CD4-positive, alpha-beta T cell treated with Interleukin-2 at 100 ng/mL for 4 hours (primary cell): Measurements from ENCODE around the gene CDCP1.
"Not testable (repeated sequence)": the region's sequence is repeated elsewhere in the genome, so short reads cannot be mapped to it uniquely, and the experiment has no call there.

Experiments used
- DNase-seq: peaks from one replicate; pipeline ENCODE4 v3.0.0-alpha.2; 2020; ENCODE audit warnings: low spot score

Gene CDCP1

DNA sequence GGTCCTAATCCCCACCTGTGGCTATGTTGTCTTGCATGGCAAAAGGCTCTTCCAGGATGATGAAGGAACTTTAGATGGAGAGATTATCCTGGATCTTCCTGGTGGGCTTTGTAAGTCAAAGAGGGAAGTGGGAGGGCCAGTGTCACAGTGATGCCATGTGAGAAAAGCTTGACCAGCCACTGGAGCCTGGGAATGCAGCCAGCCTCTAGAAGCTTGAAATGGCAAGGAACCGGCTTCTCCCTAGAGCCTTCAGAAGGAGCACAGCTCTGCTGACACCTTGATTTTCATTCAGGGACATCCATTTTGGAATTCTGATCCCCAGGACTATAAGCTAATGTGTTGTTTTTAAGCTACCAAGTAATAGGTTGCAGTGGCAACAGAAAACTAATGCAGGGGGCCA is 61.8 kb downstream of the CDCP1 start:
- no peak for DNase-seq

DNA sequence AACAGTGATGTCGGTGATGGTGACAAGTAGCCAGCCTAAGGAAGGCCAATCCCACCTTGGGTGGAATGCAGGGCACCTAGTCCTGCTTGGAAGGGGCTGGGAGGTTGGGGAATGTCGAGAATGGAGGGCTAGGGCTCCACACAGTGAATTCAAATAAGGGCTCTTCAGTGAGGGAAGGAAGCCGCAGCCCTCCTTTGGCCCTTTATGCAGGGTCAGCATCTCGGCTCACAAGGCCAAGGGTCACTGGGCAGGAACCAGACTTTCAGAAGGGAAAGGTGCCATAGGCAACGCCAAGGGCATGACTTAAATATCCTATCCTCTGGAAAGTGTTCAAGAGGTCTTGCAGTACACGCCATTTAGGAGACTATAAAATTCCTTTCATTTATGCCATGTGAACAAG is 63.2 kb downstream of the CDCP1 start:
- DNase-seq = no peak

DNA sequence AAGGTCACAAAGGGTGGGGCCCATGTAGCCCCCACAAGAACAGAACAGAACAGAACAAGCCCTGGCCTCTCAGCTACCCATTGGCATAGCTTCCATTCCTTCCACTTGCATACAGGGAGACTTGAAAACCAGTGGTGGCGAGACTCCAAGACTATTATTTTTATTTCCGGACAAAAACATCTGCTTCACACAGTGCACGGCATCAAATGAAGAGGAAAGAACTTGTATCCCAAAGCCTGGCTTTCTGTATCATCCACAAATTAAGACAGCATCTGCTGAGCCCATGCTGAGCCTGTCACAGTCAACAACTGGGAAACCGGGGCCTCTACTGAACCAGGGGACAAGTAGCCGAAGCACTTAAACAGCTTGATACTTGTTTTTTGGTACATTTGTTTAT is 64.0 kb downstream of the CDCP1 start:
- DNase-seq = no peak

DNA sequence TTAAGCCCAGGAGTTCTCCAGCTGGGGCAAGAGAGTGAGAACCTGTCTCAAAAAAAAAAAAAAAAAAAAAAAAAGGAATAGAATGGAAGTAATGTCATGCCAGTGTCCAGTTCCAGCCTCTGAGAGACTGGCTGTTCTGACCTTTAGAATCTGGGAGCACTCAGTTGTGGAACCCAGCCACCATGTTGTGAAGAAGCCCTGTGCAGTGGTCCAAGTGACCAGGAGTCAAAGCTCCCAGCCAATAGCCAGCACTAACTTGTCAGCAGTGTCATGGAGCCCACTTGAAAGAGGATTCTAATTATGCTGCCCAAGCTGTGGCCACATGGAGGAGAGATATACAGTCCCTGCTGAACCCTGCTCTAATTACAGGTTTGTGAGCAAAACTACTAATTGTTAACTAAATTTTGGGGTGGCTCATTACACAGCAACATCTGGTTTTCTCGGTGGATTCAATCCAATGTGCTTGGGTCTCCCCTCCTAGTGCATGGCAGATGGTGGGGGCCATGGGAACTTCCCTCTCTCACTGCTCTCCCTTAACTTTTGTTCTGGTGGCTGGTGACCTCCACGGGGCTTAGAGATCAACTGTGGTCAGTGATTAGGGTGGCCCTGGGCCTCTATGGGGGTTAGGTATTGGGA is 64.6 kb downstream of the CDCP1 start:
- DNase-seq = no peak

DNA sequence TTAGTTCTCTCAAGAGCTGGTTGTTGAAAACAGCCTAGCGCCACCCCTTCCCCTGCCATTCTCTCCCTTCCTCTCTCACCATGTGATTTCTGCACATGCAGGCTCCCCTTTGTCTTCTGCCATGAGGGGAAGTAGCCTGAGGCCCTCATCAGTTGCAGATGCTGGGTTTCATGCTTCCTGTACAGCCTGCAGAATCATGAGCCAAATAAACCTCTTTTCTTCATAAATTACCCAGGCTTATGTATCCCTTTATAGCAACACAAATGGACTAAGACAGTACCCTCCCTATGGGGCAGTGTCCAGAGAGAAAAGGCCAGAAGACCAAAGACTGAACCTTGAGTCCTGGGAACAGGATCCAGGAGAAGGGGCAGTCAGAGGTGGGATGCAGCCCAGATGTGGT is 65.4 kb downstream of the CDCP1 start:
- no peak for DNase-seq

DNA sequence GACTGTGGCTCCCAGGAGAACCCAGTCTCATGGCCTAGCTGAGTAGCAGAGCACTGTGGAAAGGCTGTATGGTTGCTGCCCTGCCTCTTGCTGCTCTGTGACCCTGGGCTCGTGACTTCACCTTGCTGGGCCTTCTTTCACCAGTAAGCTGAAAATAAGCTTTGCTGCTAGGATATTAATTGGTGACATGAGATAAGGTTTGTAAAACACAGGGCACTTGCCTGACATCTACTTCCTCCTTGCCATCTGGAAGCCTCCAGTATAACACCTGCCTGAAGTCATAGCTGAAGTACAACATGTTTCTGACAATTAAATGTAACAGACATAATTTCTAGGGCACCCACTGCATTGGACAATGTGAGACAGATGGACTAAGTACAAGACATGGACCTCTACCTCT is 66.5 kb downstream of the CDCP1 start:
- DNase-seq = no peak

DNA sequence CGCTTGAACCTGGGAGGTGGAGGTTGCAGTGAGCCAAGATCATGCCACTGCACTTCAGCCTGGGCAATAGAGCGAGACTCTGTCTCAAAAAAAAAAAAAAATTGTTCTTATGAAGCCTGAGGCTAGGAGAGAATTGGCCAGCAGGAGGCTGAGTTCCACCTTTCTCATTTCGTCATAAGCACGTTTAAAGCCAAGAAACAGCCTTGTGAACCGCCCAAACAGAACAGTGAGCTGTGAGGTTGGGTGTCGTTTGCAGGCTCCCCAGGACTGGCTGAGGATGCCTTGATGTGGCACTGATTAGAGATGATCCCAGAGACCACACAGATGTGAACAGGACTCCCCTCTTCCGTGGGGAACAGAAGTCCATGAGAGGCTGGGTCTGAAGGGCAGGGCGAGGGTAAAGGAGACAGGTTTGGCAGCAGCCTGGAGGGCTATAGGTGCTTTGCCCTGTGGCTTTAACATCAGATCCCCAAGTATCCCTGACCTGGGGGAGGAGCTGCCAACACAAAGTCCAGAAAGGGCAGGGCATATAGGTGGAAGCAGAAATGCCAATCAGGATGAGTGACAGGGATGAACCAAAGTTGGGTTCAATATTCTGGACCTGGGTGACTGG is 67.2 kb downstream of the CDCP1 start:
- no peak for DNase-seq

DNA sequence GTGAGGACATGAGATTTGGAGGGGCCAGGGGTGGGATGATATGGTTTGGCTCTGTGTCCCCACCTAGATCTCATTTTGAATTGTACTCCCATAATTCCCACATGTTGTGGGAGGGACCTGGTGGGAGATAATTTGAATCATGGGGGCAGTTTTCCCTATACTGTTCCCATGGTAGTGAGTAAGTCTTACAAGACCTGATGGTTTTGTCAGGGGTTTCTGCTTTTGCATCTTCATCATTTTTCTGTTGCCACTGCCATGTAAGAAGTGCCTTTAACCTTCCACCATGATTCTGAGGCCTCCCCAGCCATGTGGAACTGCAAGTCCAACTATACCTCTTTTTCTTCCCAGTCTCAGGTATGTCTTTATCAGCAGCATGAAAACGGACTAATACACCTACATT is 67.9 kb downstream of the CDCP1 start:
- DNase-seq = not testable (repeated sequence)

DNA sequence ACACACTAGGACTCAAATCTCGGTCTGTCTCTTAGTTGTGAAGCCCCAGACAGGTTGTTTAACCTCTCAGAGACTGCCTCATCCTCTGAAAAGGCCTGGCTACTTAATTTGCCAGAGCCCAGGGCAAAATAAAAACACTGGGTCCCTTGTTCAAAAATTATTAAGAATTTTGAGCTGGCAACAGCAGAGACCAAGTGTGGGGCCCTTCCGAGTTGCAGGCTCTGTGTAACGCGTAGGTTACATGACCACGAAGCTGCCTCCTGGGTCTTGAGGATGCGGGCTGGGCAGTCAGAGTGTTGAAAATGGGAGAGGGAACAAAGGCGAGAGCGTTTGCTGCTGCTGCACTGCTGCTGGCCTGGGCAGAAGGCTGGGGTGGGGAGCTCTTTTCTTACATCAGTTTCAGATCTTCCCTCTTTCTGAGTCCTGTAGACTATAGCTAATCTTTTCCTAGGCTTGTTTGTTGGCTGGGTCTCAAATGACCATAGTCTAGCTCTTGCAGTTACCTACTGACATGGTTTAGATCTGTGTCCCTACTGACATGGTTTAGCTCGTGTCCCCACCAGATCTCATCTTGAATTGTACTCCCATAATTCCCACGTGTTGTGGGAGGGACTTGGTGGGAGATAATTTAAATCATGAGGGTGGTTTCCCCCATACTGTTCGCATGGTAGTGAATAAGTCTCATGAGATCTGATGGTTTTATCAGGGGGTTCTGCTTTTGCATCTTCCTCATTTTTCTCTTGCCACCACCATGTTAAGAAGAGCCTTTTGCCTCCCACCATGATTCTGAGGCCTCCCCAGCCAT is 70.2 kb downstream of the CDCP1 start:
- no peak for DNase-seq

DNA sequence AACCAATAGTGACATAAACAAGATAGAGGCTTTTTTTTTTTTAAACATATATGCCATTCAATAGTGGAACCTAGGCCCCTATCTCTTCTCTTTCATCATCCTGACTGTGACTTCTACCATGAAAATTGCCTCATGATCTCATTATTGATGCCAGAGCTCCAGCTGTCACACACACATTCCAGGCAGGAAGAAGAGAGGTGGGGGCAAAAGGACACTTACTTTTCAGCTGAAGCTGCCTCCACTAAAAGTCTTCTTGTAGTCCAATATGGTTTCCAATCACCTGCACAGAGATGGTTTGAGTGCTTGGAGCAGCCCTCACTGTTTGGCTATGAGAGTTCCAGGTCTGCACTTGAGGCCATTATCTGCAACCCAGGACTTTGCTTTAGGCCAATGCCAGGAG is 75.1 kb downstream of the CDCP1 start:
- DNase-seq = no peak

DNA sequence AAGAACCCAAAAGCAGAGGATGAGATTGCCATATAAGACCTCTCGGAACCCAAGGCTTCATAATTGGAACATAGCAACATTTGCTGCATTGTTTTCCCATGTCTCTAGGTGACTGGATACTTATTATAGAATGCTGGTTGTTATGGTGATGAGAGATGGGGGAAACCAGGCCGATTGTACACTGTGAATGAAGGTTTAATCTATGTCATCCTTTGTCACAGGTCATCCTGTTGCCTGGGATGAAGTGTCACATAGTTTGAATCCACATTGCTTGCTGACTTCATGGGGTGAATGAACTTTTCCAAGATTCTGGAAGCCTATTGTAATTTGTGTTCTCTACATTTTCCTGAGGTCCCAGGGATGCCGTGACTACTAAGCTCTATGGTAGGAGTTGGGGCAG is 78.2 kb downstream of the CDCP1 start:
- DNase-seq = no peak

DNA sequence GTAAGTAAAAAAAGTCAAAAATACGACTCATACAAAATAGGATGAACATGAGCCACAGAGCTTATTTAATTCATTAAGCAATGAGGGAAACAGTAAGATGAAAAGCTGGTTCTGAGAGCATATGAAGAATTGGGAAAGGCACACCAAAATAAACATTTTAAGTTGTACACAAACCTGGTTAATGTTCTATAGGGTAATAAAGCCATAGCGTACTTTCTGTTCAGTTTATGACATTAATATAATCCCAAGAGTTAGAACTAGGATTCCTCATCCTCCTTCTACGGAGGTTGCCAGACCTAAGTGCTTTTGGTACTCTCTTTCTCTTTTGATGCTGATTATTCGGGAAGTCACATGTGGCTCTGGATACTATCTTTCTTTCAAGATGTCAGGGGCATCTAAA is 78.7 kb downstream of the CDCP1 start:
- no peak for DNase-seq

DNA sequence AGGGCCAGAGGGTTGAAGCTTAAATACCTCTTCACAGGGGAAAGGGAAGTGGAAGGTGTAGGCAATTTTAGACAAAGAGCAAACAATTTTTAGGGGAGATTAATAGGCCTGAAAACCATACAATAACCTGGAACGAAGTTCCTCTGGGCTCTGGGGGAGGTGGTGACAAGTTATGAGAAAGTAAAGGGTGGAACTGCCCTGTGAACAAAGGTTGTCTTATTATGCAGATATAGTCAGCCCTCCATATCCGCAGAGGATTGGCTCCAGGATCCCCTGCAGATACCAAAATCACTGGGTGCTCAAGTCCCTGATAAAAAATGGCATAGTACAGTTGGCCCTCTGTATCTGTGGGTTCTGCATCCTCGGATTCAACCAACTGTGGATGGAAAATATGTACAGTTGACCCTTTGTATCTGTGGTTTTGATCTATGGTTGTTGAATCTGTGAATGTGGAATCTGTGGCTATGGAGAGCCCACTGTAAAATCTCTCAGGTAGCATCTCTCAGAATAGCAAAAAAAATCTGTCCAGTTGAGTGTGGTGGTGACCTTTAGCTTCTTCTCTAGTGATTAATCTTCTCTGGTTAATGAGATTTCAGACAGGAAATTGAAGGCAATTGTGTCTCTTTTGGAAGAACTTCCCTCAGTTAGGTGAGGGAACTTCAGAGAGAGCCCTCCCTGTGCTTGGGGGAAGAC is 79.9 kb downstream of the CDCP1 start:
- no peak for DNase-seq

DNA sequence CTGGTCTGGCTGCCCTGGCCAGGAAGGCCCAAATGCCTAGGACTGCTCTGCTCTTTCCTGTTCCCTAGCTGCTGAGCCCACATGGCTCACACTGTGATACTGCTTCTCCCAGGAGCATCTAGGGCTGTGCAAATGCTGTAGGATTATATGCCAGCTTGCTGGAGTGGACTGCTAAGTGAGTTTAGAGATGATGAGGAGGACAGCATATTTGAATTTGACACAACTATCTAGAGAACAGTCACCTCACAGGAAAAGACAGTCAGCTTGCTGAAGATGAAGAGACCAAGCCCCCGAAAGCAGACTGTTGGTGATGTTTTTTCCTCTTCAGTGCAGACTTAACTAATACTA is 80.8 kb downstream of the CDCP1 start:
- no peak for DNase-seq

DNA sequence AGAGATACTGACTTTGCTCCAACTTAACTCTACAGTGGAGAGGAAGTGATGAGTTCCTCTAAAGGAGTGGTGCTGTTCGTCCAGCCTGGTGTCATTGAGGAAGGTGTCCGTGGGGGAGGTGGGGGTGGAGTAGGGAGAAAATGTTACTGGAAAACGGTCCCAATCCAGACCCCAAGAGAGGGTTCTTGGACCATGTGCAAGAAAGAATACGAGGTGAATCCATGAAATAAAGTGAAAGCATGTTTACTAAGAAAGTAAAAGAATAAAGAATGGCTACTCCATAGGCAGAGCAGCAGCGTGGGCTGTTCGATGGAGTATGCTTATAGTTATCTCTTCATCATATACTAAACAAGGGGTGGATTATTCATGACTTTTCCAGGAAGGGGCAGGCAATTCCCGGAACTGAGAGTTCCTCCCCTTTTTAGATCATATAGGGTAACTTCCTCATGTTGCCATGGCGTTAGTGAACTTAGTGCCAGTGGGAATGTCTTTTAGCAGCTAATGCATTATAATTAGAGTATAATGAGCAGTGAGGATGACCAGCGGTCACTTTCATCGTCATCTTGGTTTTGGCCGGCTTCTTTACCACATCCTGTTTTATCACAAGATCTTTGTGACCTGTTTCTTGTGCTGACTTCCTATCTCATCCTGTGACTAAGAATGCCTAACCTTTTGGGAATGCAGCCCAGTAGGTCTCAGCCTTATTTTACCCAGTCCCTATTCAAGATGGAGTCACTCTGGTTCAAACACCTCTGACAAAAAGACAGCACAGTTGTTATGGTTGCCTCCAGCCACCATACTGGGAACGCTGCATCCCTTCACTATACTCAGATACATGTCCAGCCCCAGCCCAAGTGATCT is 81.4 kb downstream of the CDCP1 start:
- peak; percentile 70 for DNase-seq

DNA sequence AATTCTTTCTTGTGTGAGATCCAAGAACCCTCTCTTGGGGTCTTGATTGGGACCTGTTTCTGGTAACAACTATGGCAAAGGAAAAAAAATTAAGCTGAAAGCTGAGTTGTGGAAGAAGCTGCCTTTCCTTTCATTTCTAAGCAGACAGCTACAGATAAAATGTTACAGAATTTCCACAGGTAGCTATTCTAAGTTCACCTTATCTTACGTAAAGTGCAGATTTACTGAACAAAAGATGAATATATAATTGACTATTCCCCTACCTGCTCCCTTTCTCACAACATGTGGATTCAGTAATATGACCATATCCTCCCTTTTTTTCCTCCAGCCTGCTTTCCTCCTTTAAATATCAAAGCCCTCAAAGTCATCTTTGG is 83.5 kb downstream of the CDCP1 start:
- no peak for DNase-seq

DNA sequence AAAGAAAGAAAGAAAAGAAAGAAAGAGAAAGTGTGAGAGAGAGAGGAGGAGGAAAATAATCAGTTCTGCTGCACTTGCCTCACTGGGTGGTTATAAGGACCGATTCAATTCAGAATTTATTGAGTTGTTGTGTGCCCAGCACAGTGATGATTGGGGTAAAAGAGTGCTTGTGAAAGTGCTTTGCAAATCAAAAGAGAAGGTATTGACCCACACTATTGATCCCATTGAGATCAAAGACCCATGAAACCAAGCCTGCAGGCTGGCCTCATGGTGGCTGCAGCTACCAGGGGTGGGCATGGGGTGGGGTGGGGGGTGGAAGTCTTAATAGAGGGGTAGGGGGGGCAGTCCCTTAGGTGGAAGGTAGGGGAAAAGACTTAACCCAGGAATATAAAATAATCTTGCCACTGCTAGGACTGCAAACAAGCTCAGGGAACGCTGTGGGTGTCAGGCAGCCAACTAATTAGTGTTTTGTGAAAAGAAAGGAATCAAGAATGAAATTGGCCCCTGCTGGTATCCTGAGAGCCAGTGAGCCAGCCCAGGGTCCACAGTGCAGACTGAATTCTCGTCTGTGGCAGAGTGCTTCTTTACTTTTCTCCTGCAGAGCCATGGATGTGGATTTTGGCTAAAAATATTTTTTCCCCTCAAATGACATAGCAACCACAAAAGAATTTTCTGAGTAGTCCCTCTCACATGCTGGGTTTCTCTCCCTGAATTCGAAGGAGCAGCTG is 85.8 kb downstream of the CDCP1 start:
- no peak for DNase-seq

DNA sequence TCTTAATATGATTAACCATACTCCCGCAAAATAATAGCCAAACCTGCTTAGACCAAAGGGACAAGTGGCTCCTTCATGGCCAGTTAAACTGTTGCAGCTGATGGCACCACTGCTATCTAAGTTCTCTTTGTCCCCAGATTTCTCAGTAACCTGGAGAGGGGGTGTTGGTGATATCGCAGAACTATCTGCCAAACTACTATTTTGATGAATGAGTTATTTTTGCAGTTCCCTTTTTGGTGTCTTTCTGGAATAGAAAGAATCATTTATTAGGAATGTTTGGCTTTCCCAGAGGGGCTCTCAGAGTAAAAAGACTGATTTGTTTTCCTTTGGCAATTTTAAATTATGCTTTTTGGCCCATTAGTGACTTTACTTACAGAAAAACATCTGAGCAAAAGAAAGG is 87.0 kb downstream of the CDCP1 start:
- DNase-seq = no peak

DNA sequence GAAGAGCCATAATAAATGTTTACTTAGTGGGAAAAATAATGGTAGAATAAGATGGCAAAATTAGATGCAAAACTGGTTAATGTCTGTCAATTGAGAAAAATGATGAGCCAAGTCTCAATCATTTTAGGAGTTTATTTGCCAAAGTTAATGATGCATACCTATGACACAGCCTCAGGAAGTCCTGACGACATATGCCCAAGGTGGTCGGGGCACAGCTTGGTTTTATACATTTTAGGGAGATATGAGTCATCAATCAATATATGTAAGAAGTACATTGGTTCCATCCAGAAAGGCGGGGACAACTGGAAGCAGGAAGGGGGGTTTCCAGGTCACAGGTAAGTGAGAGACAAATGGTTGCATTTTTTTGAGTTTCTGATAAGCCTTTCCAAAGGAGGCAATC is 88.6 kb downstream of the CDCP1 start:
- no peak for DNase-seq

DNA sequence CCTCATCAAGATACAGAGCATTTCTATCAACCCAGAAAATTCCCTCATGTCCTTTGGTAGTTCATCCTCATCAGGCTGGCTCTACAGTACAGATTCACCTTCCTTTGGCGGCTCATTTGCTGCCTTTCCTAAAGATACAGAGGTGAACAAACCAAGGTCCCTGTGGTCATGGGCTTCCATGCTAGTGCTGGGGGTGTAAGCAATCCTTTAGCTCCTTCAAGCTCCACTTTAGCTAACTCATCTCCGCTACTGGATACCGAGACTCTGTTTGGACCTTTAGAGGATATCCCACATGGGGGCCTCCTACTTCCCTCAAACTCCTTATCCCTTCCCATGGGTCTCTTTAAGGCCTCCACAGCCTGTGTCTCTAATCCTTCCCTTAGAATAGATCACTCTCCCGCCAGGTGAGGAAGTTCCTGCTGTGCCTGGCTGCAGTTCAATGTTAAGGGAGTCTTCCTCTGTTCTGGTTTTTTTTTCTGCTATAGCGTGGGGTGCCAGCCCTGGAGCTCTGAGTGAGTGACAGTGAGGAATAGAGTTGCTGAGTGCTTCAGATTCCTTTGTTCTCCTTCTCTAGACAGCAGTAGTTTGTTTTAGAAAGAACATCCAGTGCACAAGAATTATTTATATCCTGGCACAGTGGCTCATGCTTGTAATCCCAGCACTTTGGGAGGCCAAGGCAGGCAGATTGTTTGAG is 89.4 kb downstream of the CDCP1 start:
- no peak for DNase-seq
